GM19023 (cell line): Measurements from ENCODE around the gene ABCA7.
"Not testable (repeated sequence)": the region's sequence is repeated elsewhere in the genome, so short reads cannot be mapped to it uniquely, and the experiment has no call there.

Experiments used
- ATAC-seq: cut with Tn5 transposase; IDR thresholded peaks from one replicate; pipeline ENCODE4 v1.9.1; 2021; ENCODE audit warnings: mild to moderate bottlenecking, moderate library complexity; ENCODE audit not compliant: unreplicated experiment

The ABCA7 gene

DNA sequence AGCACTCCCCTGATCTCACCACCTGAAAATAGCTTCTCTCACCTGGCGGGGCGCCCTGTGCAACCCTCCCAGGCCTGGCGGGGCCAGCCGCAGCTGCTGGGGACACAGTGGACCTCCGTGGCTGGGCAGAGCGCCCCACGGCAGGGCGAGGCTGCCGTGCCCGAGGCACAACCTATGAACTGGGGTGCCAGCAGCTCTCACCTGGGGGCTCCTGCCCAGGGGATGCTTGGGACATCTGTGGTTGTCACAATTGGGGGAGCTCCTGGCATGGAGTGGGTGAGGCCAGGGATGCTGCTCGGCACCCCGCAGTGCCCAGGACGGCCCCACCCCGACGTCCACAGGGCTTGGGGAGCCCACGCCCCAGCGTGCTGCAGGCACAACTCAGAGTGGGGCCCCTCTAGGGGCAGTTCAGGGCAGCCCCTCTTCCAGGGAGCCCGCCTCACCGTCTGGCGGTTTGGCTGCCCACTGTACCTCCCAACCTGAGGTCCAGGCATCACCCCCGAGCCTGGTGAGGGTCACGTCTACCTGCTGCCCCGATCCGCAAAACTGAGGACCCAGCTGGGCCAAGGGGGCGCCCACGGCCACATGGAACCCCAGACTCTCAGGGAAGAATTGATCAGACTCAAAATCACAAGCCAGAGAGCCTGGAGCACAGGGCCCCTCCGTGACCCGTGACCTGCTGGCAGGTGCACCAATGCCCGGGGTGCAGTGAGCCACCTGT is 24.7 kb upstream of the ABCA7 start:
- no peak for ATAC-seq

DNA sequence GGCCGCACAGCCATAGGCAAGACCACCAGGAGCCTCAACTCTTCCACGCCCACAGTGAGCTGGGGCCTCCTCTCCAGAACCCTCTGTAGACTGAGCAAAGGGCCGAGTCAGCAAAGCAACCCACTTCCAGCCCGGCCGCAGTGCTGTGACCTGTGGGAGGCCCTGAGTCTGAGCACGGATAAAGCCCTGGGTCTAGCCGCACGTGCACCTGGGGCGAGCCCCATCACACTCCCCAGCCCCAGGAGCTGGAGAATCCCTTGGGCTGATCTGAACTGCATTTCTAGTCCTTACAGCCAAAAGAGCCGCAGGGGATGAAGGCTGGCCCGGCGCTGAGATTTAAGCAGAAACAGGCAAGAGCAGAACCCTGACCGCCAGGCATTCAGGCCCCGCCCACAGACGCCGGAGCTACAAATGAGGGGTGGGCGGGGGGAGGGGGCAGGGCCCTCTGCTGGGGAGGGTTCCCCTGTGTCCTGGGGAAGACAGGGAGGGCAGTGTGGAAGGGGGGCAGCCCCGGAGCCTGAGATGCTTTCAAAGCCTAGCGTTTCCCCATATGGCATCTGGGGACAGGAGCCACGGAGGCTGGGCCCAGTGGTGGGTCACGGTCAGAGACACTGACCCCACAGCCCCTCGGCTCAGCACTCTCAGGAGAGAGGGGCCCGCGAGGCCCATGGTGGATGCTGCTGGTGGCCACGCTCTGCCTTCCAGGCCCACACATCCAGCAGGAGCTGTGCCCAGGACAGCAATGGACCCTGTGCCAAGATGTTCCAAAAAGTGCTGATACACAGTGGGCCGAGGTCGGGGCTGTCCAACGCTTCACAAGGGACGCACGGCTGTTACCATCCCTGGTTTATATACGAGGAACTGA is 23.9 kb upstream of the ABCA7 start:
- no peak for ATAC-seq

GRCh38 chr19:1016647-1017114 is 23.2 kb upstream of the ABCA7 start:
- no peak for ATAC-seq

DNA sequence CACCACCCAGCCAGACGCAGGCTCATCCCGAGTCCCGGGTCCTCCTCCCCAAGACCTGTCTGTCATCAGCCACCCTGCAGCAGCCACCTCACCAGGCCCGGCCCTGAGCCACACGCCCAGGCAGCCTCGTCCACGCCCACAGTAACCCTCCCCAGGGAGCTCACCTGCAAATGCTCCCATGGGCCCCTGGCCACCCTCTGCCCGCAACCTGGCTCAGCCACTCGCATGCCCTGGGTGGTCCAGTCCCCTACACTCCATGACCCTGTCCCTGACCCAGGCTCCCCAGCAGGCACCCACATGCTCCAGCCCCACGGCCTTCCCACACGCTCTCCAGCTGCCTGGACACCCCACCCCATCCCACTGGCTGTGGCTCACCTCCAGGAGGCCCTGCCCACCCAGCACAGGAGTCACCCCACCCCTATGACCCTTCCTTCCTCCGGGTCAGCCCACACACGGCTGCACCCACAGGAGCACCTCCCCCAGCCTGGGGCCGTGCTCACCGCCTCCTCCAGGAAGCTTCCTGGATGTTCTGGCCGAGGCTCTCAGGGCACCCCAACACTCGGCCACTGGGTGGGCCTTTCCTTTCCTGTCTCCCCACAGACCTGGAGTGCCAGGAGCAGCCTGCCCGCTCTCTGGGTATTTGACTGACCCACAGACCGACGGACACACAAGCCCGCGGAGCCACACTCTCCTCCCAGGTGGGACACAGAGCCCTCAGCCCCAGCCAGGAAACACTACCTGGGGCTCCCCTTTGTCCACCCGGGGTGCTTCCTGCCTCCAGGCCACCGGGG is 22.6 kb upstream of the ABCA7 start:
- no peak for ATAC-seq

- ATAC-seq, result no peak
These were observed 22.0 kb upstream of the ABCA7 start for GRCh38 chr19:1017906-1018305.

- no peak for ATAC-seq
These were observed 21.5 kb upstream of the ABCA7 start for GRCh38 chr19:1018393-1018792.

DNA sequence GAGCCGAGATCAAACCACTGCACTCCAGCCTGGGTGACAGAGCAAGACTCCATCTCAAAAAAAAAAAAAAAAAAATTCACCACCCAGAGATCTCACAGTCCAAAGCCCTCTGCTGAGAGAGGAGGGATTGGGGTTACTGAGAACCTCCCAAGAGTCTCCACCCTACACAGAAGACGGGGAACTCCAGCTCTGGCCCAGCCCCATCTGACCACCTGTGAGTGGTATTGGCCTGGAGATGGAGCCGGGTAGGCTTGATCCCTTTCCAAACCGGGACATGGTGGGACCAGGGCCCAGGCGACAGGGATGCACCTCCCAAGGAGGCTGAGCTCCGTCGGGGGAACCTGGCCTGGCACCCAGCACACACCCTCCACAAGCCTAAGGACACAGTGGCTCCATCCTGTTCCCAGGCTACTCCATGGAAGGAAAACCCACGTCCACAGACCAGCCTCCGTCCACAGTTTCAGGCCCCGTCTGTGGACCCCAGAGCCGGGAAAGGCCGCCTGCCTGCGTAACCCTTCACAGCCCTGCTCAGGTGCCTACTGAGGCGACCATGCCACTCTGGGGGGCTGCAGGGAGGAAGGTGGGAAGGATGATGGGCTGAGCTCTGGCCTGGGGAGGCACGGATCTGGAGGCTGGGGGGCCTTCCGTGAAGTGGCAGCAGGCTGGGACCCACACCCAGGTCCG is 20.8 kb upstream of the ABCA7 start:
- ATAC-seq, result no peak

DNA sequence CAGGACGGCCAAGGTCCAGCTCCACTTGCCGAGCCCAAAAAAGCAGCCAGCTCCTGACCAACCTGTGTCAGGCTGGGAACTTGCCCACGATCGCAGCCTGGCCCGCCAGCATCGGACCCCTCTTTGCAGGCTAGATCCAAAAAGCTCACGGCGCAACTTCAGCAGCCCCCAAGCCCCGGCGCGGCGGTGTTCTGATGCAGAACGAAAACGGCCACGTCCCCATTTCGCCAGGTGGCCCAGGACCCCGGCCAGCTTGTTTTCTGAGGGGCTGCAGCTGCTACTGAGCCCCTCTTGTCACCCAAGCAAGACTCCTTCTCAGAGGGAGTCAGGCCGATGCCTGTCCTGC is 20.3 kb upstream of the ABCA7 start:
- no peak for ATAC-seq

DNA sequence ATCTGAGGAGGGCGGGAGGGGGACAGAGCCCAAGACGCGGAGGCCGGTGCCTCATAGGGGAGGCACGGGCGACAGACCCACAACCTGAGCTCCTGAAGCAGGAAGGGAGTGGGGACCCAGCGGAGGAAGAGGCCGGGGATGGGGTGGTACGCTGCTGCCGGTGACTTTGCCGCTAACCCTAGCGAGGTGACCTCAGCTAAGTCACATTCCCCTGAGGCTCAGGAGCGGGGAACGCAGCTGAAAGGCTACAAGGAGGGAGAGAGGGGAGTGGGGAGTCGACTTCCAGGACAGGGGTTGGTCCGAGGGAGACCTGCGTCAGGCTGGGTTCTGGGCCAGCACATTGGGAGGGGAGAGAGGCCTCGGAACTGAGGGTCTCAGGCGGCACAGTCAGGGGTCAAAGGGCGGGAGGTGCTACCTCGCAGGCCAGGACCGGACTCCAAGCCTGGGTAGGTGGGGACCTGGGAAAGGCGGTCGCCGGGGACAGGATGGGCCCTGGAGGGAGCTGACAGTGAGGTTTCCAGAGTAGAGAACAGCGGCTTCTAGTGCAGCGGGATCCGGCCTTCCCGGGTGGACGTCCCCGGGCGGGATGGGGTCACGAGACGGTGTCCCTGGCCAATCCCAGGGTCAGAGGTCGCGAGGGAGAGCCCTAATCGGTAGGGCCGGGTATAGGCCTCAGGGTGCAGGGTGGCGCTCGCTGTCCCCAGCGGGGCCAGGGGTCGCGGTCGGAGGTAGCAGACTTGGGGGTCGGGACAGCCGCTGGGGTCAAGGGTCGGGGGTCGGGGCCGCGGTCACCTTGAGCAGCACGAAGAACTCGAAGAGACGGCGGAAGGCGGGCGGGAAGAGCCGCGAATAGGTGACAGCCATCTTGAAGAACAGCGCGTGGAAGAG is 19.7 kb upstream of the ABCA7 start:
- no peak for ATAC-seq

GRCh38 chr19:1020868-1021425 is 19.0 kb upstream of the ABCA7 start, which contains the start of gene TMEM259:
TMEM259 (minus strand) TSS chr19:1021123; CDS start chr19:1020996, 127 bp downstream.
- ATAC-seq, result peak; percentile 72

GRCh38 chr19:1023883-1024188 is 16.1 kb upstream of the ABCA7 start:
- ATAC-seq, result not testable (repeated sequence)

DNA sequence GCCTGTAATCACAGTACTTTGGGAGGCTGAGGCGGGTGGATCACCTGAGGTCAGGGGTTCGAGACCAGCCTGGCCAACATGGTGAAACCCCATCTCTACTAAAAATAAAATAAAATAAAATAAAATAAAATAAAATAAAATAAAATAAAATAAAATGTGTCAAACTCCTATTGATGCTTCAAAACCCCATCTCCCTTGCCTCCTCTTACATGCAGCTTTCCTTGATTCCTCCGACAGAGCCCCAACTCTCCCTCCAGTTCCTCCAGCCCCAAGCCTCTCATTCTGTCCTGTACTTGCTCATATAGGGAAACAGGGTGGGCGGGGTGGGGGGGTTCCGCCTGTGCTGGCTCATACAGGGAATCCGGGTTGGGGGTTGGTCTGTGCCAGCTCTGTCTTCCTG is 14.8 kb upstream of the ABCA7 start:
- ATAC-seq, result not testable (repeated sequence)

DNA sequence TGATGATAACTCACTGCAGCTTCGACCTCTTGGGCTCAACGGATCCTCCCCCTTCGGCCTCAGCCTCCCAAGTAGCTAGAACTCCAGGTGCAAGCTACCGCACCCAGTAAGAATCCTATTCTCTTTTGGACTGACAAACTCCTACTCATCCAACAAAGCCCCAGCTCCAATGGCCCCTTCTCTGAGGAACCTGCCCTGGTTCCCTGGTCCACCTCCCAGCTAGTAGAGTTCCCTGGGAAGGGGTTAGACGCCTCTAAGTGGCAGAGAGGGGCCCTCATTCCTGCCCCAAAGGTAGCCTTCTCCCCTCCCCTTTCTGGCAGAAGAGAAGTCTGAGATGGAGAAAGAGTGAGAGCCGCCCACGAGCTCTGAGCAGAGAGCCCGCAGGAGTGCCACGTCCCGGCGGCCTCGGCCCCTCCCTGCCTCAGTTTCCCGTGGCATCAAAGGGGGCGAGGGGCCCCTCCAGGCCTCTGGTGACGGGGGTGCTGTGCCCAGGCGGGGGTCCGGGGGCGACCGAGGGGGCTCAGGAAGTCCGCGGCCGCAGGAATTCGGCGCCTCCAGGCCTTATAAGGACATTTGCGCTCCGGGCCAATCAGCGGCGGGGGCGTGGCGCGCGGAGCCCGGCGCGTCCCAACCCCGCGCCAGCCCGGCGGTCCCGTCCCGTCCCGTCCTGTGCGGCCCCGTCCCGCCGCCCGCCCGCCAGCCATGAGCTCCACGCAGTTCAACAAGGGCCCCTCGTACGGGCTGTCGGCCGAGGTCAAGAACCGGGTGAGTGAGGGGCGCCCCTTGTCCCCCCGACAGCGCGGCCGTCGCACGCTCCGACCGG is 13.7 kb upstream of the ABCA7 start, which contains the start of gene CNN2:
Gene CNN2 (plus strand): TSS at position 649 of the 823 bp plus-strand sequence. CDS start 54 bp downstream, at position 703.
- ATAC-seq, result peak; percentile 53

DNA sequence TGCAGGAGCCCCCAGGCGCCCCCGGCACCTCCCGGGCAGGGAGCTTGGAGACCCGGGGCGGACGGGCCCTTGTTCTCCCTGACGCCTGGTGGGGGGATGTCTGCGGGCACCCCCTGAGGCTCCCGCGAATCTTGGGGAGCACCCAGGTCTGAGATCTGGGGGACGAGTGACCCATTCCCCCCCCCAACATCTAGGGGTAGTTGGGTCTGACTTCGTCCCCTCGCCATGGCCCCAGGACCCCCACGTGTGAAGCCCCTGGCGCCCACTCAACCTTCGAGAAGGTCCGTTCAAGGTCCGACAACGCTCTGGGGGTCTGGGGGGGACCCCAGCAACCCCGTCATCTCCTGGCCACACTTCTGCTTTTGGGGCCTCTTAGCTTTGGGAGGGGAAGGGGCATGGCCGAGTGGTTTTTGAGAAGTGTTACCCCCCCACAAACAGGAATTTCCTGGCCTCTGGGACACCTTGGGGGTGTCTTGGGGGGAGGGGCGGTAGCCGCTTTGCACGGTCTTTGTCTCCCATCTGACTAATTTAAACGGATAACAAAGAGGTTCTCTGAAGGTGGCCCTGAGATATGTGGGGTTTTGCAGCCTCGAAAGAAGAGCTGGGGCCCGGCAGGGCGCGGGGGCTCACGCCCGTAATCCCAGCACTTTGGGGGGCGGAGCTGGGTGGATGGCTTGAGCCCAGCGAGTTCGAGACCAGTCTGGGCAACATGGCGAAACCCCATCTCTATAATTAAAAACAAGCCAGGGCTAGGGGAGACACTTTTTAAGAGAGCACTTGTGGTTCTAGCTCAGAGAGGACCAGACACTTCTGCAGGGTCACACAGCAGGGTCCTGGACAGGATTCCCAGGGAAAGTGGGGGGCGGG is 12.9 kb upstream of the ABCA7 start:
- ATAC-seq, result peak; percentile 22

- no peak for ATAC-seq
These were observed 12.3 kb upstream of the ABCA7 start for GRCh38 chr19:1027650-1028061.

- no peak for ATAC-seq
These were observed 11.6 kb upstream of the ABCA7 start for GRCh38 chr19:1028062-1028926.
